ENCODE measurements around the gene KLHL6. TPM values are rescaled to one million over a fixed set of nuclear protein-coding genes. Genes with fewer than 3 reads are reported as not detected.
A peak's percentile ranks its signal among the peaks of the same experiment; 100 is the strongest.

Gene KLHL6
- total and polyA plus RNA-seq, 8 donors: 1.4 to 21.6 (median 2.2) TPM

- peaks cover 0 to 4% of the 10 kb centered on the region in 2 donors for H3K36me3 ChIP-seq
- no peaks in the 10 kb centered on the region for H3K9me3 ChIP-seq
- intact Hi-C loops (cut with DNase I): no loop called here
- H3K27ac ChIP-seq: no peak overlapping the region
- ATAC-seq: peak; percentile 34
- peaks cover 0 to 53% of the 10 kb centered on the region in 2 donors for H3K4me1 ChIP-seq
- no peaks in the 10 kb centered on the region for H3K27me3 ChIP-seq
- TF ChIP-seq, protein P1, sequence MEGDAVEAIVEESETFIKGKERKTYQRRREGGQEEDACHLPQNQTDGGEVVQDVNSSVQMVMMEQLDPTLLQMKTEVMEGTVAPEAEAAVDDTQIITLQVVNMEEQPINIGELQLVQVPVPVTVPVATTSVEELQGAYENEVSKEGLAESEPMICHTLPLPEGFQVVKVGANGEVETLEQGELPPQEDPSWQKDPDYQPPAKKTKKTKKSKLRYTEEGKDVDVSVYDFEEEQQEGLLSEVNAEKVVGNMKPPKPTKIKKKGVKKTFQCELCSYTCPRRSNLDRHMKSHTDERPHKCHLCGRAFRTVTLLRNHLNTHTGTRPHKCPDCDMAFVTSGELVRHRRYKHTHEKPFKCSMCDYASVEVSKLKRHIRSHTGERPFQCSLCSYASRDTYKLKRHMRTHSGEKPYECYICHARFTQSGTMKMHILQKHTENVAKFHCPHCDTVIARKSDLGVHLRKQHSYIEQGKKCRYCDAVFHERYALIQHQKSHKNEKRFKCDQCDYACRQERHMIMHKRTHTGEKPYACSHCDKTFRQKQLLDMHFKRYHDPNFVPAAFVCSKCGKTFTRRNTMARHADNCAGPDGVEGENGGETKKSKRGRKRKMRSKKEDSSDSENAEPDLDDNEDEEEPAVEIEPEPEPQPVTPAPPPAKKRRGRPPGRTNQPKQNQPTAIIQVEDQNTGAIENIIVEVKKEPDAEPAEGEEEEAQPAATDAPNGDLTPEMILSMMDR (IDR thresholded peaks at IDR 0.05): no peak
- DNase-seq: peak in 1 of 4 donors; percentile 43
- H3K4me3 ChIP-seq: no peak overlapping the region
Measured at GRCh38 chr3:183534249-183534648, 21.3 kb downstream of the KLHL6 start.

GRCh38 chr3:183533412-183534132, 21.9 kb downstream of the KLHL6 start:
- H3K4me1 ChIP-seq: peaks cover 0 to 47% of the 10 kb centered on the region in 2 donors
- H3K27me3 ChIP-seq: no peaks in the 10 kb centered on the region
- H3K36me3 ChIP-seq: peaks cover 0 to 4% of the 10 kb centered on the region in 2 donors
- H3K9me3 ChIP-seq: no peaks in the 10 kb centered on the region
- H3K4me3 ChIP-seq: no peak overlapping the region
- intact Hi-C loops (cut with DNase I): no loop called here
- H3K27ac ChIP-seq: peak overlapping the region in 1 of 2 donors; percentile 5
- TF ChIP-seq, protein P1 (IDR thresholded peaks at IDR 0.05): no peak
- peak in 2 of 4 donors; percentile 64 to 72 for DNase-seq
- peak; percentile 89 for ATAC-seq

DNA sequence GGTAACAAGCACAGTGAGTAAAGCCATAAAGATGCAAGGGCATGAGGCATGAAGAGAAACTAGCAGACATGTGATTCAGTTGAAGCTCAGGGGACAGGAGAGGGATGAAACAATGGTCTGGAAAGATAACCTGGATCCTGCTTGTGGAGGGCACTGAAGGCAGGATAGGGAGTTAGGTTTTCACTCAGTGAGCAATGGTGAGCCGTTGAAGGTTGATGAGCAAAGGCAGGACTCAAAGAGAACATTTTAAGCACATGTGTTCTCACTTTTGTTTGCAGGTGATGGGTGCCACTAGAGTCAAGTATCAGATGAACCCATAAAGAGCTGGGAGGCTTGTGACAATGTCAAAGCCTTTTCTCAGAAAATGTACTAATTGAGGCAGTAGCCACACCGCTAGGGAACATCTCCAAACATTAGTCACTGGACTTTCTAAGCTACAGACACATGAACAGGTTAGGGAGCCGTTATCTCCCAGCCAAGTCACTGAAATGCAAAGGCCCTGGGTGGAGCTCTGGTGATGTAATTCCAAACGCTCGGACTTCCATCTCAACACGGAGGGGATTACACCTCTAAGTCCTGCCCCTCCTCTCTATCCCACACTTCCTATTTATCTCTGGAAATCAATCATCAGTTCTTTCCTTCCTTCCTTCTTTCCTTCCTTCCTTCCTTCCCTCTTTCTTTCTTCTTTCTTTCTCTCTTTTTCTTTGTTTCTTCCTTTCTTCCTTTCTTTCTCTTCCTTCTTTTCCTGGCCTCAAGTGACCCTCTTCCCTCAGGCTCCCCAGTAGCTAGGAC, 22.7 kb downstream of the KLHL6 start:
- TF ChIP-seq, protein P1 (IDR thresholded peaks at IDR 0.05): no peak
- Histone ChIP-seq H3K9me3 (no peaks in the 10 kb centered on the region), H3K27me3 (no peaks in the 10 kb centered on the region), H3K36me3 (peaks cover 0 to 5% of the 10 kb centered on the region in 2 donors), H3K4me3 (no peak overlapping the region), H3K4me1 (peaks cover 0 to 40% of the 10 kb centered on the region in 2 donors), H3K27ac (no peak overlapping the region)
- ATAC-seq: peak; percentile 25
- intact Hi-C loops (cut with DNase I): no loop called here
- no peak for DNase-seq

DNA sequence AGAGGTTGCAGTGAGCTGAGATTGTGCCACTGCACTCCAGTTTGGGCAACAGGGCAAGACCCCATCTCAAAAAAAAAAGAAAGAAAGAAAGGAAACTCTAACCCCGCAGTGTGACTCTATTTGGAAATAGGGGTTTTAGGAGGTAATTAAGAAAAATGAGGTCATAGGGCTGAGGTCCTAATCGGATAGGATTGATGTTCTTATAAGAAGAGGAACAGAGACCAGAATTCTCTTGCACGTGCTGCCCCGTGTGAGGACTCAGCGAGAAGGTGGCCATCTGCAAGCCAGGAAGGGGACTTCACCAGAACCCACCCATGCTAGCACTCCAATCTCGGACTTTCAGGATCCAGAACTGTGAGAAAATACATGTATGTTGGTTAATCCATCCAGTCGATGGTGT, 25.8 kb downstream of the KLHL6 start:
- H3K4me1 ChIP-seq: peaks cover 0 to 27% of the 10 kb centered on the region in 2 donors
- no peak overlapping the region for H3K27ac ChIP-seq

More for the DNA sequence above, 25.8 kb downstream of the KLHL6 start:
- H3K36me3 ChIP-seq: peaks cover 0 to 9% of the 10 kb centered on the region in 2 donors
- no peaks in the 10 kb centered on the region for H3K9me3 ChIP-seq
- intact Hi-C loops (cut with DNase I): no loop called here
- TF ChIP-seq, protein P1 (IDR thresholded peaks at IDR 0.05): no peak
- no peak for ATAC-seq
- no peak for DNase-seq
- H3K4me3 ChIP-seq: no peak overlapping the region
- no peaks in the 10 kb centered on the region for H3K27me3 ChIP-seq

All from left lung (tissue), 10 donors.